ENCODE measurements around the gene NBR1. TPM values are rescaled to one million over a fixed set of nuclear protein-coding genes. Genes with fewer than 3 reads are reported as not detected.
"Not testable (repeated sequence)": the region's sequence is repeated elsewhere in the genome, so short reads cannot be mapped to it uniquely, and the experiment has no call there.

NBR1 gene
- total and polyA plus RNA-seq, 7 donors = 50.9 to 98.1 (median 77.9) TPM

GRCh38 chr17:43240596-43241352 is 69.8 kb downstream of the NBR1 start:
- DNase-seq; H3K9me3 ChIP-seq; H3K4me3 ChIP-seq; intact Hi-C loops (cut with DNase I); H3K27ac ChIP-seq; H3K4me1 ChIP-seq; H3K27me3 ChIP-seq; H3K36me3 ChIP-seq: not testable (repeated sequence)
- WGBS, 2 donors = 0% methylated on average over 3 of the region's 34 CpGs; no CpG with 5 or more reads in 1 of the 2 donors

- Histone ChIP-seq H3K4me3 (peak overlapping the region; percentile 17 to 35 (median 22)), H3K27ac (peak overlapping the region in 3 of 4 donors; percentile 48 to 78 (median 60))
- H3K36me3 ChIP-seq; intact Hi-C loops (cut with DNase I); H3K9me3 ChIP-seq; H3K4me1 ChIP-seq; DNase-seq; H3K27me3 ChIP-seq: not testable (repeated sequence)
- 3 to 6% methylated on average over 12 of the region's 23 CpGs for WGBS, 2 donors
Observed at GRCh38 chr17:43246456-43246855, 75.4 kb downstream of the NBR1 start.

Small RNA genes lying within 50 kb of the gene (small RNA-seq; reads per million reads assigned to genes)
- 0 reads per million in 3 donors for gene AC060780.2
- 0 reads per million in 3 donors for gene AC060780.3
- gene AC135721.1 = 0 reads per million in 3 donors
- gene RF00004 = 0 reads per million in 3 donors
- gene RNU2-1 = 0 reads per million in 3 donors

Other genes with a start within 250 kb of the NBR1 start
- gene AARSD1, start 206.8 kb upstream of the NBR1 start, total RNA-seq = 10 to 100 TPM; 18.5 to 41.3 (median 25.7) TPM
- gene AARSD1, start 206.8 kb upstream of the NBR1 start, polyA plus RNA-seq = 10 to 100 TPM; 14.6 to 41.5 (median 21.6) TPM
- gene PTGES3L, start 191.1 kb upstream of the NBR1 start, total RNA-seq = 10 to 100 TPM in 1 of 4 donors, 1 to 10 TPM in 3; 6.8 to 13.6 (median 9.5) TPM
- 1 to 10 TPM; 2.1 to 4.8 (median 2.4) TPM for gene PTGES3L, start 191.1 kb upstream of the NBR1 start, polyA plus RNA-seq
- gene RUNDC1, start 190.6 kb upstream of the NBR1 start, total RNA-seq = 10 to 100 TPM in 3 of 4 donors, 1 to 10 TPM in 1; 10.0 to 13.8 (median 12.1) TPM
- gene RUNDC1, start 190.6 kb upstream of the NBR1 start, polyA plus RNA-seq = 10 to 100 TPM in 2 of 3 donors, 1 to 10 TPM in 1; 8.4 to 14.7 (median 10.2) TPM
- gene RPL27, start 172.8 kb upstream of the NBR1 start, total RNA-seq = 1,000 to 10,000 TPM; 1,576 to 2,828 (median 2,217) TPM
- 1,000 to 10,000 TPM; 3,316 to 4,569 (median 3,351) TPM for gene RPL27, start 172.8 kb upstream of the NBR1 start, polyA plus RNA-seq
- gene IFI35, start 164.4 kb upstream of the NBR1 start, total RNA-seq = 10 to 100 TPM; 22.4 to 60.2 (median 45.1) TPM
- 10 to 100 TPM; 48.6 to 77.9 (median 65.1) TPM for gene IFI35, start 164.4 kb upstream of the NBR1 start, polyA plus RNA-seq
- gene VAT1, start 148.8 kb upstream of the NBR1 start, total RNA-seq = 100 to 1,000 TPM in 3 of 4 donors, 10 to 100 TPM in 1; 77.5 to 164 (median 152) TPM
- 10 to 100 TPM; 43.0 to 85.9 (median 44.6) TPM for gene VAT1, start 148.8 kb upstream of the NBR1 start, polyA plus RNA-seq
- gene RND2, start 146.0 kb upstream of the NBR1 start, total RNA-seq = 1 to 10 TPM; 2.5 to 4.6 (median 2.8) TPM
- gene RND2, start 146.0 kb upstream of the NBR1 start, polyA plus RNA-seq = under 1 TPM; 0.23 to 0.63 (median 0.60) TPM
- gene BRCA1, start 45.9 kb upstream of the NBR1 start, total RNA-seq = 10 to 100 TPM in 1 of 4 donors, 1 to 10 TPM in 3; 5.4 to 10.2 (median 6.1) TPM
- gene BRCA1, start 45.9 kb upstream of the NBR1 start, polyA plus RNA-seq = 1 to 10 TPM in 2 of 3 donors, under 1 TPM in 1; 0.60 to 9.9 (median 2.5) TPM
- 1 to 10 TPM; 3.0 to 7.2 (median 4.7) TPM for gene TMEM106A, start 40.7 kb downstream of the NBR1 start, total RNA-seq
- 1 to 10 TPM; 2.4 to 9.4 (median 3.5) TPM for gene TMEM106A, start 40.7 kb downstream of the NBR1 start, polyA plus RNA-seq
- gene CCDC200, start 57.4 kb downstream of the NBR1 start, total RNA-seq = not detected
- under 1 TPM in 1 of 3 donors, not detected in 2; 0.12 TPM for gene CCDC200, start 57.4 kb downstream of the NBR1 start, polyA plus RNA-seq
- gene RNU2-1, start 62.8 kb downstream of the NBR1 start, total RNA-seq = not detected
- gene RNU2-1, start 62.8 kb downstream of the NBR1 start, polyA plus RNA-seq = not detected
- 10 to 100 TPM; 18.6 to 52.1 (median 31.4) TPM for gene ARL4D, start 227.8 kb downstream of the NBR1 start, total RNA-seq
- gene ARL4D, start 227.8 kb downstream of the NBR1 start, polyA plus RNA-seq = 1 to 10 TPM; 1.4 to 8.9 (median 4.8) TPM

Data from sigmoid colon (tissue), 7 donors.